GM18507 (cell line): ENCODE results near the gene VIPAS39.
A peak's percentile ranks its signal among the peaks of the same experiment; 100 is the strongest.

Experiments
- DNase-seq: peaks from one replicate; pipeline ENCODE4 v3.0.0; 2011; ENCODE audit warnings: low read depth; ENCODE audit not compliant: insufficient read length; ENCODE audit errors: extremely low spot score
- FAIRE-seq: peaks from 2 replicates; lab custom pipeline; 2011; peaks lifted over from hg19 to GRCh38; lab: Jason Lieb, UNC

VIPAS39 gene

DNA sequence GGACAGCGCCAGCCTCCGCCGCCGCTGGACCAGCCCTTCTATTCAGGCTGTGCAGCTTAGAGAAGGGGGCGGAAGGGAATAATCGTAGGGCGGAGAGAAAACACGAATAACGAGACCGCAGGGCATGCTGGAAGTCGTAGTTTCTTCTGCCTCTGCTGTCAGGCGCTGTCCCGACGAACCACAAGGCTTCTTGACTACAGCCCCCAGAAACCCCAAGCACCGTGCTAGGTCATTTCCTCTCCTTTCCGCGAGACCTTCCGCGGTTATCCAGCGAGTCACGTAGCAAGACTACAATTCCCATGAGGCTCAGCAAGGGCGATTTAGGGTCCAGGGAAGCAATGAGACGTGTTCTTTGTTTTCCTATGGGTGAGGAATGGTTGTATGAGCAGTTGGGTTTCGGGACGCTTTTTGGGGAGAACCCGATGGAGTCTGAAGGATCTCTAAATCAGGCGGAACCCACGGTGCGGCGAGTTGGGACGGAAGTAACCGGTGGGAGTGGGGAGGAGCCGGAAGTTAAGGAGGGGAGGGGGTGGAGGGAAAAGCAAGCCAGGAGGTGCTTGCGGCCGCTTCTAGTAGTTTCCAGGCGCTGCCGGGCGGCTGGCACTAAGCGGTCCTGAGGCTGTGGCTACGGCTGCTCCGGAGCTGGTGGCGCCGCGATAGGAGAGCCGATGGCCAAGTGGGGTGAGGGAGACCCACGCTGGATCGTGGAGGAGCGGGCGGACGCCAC is at the start of gene VIPAS39, which contains the start of gene AHSA1:
Gene VIPAS39 (minus strand): TSS at position 80 of the 727 bp plus-strand sequence. CDS start 3,499 bp downstream, outside the sequence.
Gene AHSA1 (plus strand): TSS at position 572 of the 727 bp plus-strand sequence. CDS start 97 bp downstream, at position 669.
- DNase-seq (peak; percentile 78), FAIRE-seq (peak; percentile 97)

DNA sequence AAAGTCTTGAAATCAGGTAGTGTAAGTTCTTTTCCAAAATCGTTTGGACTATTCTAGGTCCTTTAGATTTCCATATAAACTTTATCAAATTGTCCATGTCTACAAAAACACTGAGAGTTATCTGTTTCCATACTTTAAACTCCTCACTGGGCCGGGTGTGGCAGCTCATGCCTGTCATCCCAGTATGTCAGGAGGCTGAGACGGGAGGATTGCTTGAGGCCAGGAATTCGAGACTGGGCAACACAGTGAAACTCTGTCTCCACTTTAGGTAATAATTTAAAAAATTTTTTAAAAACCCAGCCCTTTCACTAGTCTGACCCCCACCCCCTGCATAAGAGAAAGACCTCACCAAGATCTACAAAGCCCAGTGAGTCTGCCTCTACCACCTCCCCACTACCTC is 47.6 kb upstream of the VIPAS39 start:
- DNase-seq (no peak), FAIRE-seq (no peak)

DNA sequence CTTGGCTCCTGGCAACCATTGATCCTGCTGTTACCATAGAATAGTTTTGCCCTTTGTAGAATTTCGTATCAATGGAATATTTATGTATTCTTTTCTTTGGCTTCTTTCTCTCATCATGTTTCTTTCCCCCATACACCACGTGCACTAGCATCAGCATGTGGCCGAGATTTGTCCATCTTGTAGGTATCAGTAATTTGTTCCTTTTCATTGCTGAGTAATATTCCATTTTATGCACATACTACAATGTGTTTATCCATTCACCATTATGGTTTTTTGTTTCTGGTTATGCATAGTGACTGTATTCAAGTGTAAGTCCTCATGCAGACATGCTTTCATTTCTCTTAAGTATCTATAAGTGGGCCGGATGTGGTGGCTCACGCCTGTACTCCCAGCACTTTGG is 45.7 kb upstream of the VIPAS39 start:
- DNase-seq (no peak), FAIRE-seq (no peak)

GRCh38 chr14:77502109-77502782 is 44.8 kb upstream of the VIPAS39 start:
- no peak for DNase-seq
- FAIRE-seq: no peak

DNA sequence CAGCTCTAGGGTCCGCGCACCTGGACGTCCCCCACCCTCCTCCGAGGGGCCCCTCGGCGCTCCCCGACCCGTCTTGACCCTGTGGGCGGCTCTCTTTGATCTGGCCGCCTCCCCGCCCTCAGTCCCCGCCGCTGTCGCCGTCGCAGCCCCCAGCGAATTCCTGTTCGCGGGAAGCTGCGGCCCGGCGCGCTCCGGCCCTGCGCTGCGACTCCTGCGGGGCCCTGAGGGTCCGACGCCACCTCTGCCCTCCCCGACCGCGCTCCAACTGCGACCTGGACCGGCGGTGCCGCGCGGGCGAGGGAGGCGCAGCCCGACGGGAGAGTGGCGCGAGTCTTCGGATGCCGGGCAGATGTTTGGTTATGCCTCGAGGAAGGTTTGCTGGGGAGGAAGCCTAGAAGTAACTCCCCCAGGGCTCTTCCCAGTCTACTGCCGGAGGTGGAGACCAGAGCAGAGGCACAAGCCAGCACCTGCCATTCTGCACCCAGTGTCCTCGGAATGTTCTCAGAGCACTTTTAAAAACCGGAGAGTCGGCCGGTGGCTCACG is 41.7 kb upstream of the VIPAS39 start:
- no peak for FAIRE-seq
- peak; percentile 12 for DNase-seq

GRCh38 chr14:77498120-77498979 is 40.9 kb upstream of the VIPAS39 start, which contains the start of gene ISM2:
Gene ISM2 (minus strand): TSS chr14:77498816. CDS start chr14:77498793, 23 bp downstream.
- DNase-seq (peak; percentile 52), FAIRE-seq (no peak)

DNA sequence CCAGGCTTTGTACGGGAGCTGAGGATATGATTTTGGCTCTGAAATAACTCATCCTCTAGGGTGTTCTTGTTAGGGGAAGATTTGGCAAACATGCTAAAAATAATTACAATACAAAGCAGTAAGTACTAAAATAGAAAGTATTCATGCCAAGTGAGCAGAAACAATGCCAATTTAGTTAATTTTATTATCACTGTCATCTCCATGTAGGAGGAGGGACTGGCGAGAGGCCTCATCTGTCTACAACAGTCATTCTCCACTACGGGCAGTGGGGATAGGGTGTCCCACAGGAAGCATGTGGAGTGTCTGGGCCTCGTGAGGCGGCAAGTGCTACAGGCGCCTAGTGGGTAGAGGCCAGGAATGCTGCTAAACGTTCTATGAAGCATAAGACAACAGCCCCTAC is 37.9 kb upstream of the VIPAS39 start:
- FAIRE-seq (no peak), DNase-seq (no peak)

GRCh38 chr14:77491056-77491455 is 33.7 kb upstream of the VIPAS39 start:
- FAIRE-seq: no peak
- DNase-seq: no peak

GRCh38 chr14:77490347-77490986 is 33.1 kb upstream of the VIPAS39 start:
- FAIRE-seq (no peak), DNase-seq (no peak)

- no peak for FAIRE-seq
- DNase-seq: no peak
These were observed 31.6 kb upstream of the VIPAS39 start for GRCh38 chr14:77489041-77489440.

DNA sequence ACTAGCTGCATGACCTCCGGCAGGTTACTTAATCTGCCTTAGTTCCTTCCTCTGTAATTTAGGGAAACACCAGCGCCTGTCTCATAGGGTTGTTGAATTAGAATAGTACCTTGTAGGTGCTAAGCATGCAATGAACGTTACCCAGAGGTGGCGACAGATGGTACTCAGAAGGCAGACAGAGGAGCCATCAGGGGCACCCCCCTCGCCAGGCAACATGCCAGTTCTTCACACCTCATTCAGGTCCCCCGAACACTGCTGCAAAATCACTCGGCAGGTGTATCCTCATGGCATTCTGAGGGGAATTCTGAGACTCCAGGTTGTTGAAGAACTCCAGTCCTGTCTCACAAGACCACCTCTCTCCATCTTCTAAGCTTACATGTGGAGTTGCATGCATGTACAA is 31.2 kb upstream of the VIPAS39 start:
- FAIRE-seq (no peak), DNase-seq (no peak)

- no peak for DNase-seq
These were observed 28.7 kb upstream of the VIPAS39 start for GRCh38 chr14:77485901-77486678.

DNA sequence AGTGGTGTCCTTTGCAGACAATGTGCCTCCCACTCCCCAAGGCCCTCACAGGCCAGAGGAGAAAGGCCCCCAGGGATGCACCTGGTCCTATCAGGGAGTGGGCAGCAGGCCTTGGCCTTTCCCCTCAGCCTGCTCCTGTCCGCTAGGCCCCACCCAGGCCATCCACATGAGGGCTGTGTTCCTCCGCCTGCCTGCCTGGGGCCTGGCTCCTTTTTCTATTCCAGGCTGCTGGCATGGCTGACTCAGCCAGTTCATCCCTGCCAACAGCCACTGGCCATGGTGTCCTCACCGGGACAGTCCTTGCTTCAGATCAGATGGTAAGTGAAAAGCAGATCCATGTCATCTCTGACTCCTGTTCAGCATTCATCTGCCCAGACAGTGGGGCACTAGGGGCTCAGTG is 27.9 kb upstream of the VIPAS39 start:
- no peak for FAIRE-seq
- DNase-seq: no peak

More at GRCh38 chr14:77485901-77486678, 28.7 kb upstream of the VIPAS39 start:
- FAIRE-seq: no peak

DNA sequence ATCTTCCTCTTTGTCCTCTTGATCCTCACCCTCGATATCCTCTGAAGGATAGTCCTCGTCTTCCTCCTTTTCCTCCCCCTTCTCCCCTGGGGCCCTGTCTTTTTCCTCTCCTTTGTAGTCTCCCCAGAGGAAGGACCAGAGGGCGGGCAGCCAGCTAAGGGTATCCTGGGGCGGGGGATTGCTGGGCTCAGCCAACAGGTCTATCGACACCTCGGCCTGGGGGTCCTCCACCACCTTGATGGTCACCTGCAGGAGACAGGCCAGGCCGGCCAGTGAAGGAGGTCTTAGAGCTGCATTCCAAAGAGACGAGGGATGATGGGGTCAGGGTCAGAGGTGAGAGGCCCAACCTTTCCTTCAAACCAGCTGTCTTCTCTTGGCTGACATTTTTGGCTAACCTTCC is 25.0 kb upstream of the VIPAS39 start:
- FAIRE-seq (no peak), DNase-seq (no peak)

DNA sequence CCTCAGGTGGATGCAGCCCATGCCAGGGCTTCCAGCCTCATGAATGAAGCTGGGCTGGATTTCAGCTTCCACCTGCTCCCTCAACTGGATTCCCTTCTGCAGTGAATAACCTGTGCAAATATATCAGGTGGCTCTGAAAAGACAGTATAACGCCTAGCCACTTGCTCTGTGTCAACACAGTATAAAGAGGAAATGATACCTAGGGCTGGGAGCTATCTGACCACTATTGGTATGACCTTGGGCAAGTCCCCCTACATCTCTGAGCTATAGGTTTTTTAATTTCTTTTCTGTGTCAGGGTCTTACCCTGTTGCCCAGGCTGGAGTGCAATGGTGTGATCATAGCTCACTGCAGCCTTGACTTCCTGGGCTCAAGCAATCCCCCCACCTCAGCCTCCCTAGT is 21.4 kb upstream of the VIPAS39 start:
- peak; percentile 82 for FAIRE-seq
- no peak for DNase-seq

GRCh38 chr14:77478029-77478428 is 20.6 kb upstream of the VIPAS39 start:
- DNase-seq (no peak), FAIRE-seq (no peak)

GRCh38 chr14:77475432-77476115 is 18.2 kb upstream of the VIPAS39 start:
- DNase-seq: no peak
- FAIRE-seq: no peak
